ENCODE results near the gene GJA3. TPM values are rescaled to one million over a fixed set of nuclear protein-coding genes. Genes with fewer than 3 reads are reported as not detected.

The GJA3 gene
- total and polyA plus RNA-seq, 2 donors (not counting 3 experiments of a cell fraction or from before 2014, with no cell fraction given), result not detected

GRCh38 chr13:20186771-20187170 lies 25.9 kb upstream of the GJA3 start:
- dilution Hi-C loops (cut with MboI; ENCODE audit: extremely low pct_ligation_motif_present, low sequenced_read_pairs), result no loop called here

GRCh38 chr13:20185366-20186056 lies 24.7 kb upstream of the GJA3 start:
- DNase-seq (ENCODE audit: low read depth, low spot score) (no peak), FAIRE-seq (no peak)
- no peak overlapping the region for H3K27ac ChIP-seq (ENCODE audit: insufficient read depth, low read depth, low read length)
- dilution Hi-C loops (cut with MboI; ENCODE audit: extremely low pct_ligation_motif_present, low sequenced_read_pairs), result no loop called here
- no peaks in the 10 kb centered on the region for H3K9me1 ChIP-seq (replicated peaks; ENCODE audit: control insufficient read depth, extremely low read depth, insufficient read depth, low read length)
- no peak overlapping the region for H3K9ac ChIP-seq (replicated peaks; ENCODE audit: extremely low read depth, insufficient read depth, low read length)
- BruUV-seq (replicated peaks), result no TSS peak
- POLR2A ChIA-PET, result no interaction called here
- H3K36me3 ChIP-seq (ENCODE audit: control insufficient read depth in 2 of 2, extremely low read depth in 1 of 2, insufficient read depth in 2 of 2, low read length in 2 of 2), result no peaks in the 10 kb centered on the region
- intact Hi-C loops (cut with micrococcal nuclease), result no loop called here
- no peaks in the 10 kb centered on the region for H3K79me2 ChIP-seq (ENCODE audit: control insufficient read depth, insufficient read depth, low read length)
- H3K4me3 ChIP-seq (replicated peaks in 1 of 3; ENCODE audit: insufficient read depth in 1 of 3, low read depth in 1 of 3, low read length in 3 of 3), result no peak overlapping the region
- no peak overlapping the region for H3K4me2 ChIP-seq (ENCODE audit: insufficient read depth, low read length)
- no peaks in the 10 kb centered on the region for H3K4me1 ChIP-seq (ENCODE audit: control insufficient read depth, extremely low read depth, insufficient read depth, low read length)
- H4K20me1 ChIP-seq (replicated peaks; ENCODE audit: control insufficient read depth, extremely low read depth, insufficient read depth, low read length), result no peaks in the 10 kb centered on the region
- peaks cover 29 to 39% of the 10 kb centered on the region in 2 experiments for H3K27me3 ChIP-seq (ENCODE audit: control insufficient read depth in 2 of 2, insufficient read depth in 2 of 2, low read length in 2 of 2)
- CTCF ChIA-PET, result interaction anchor here (1.2 to 2.0 kb wide), 3 partner anchors 9 to 739 kb away, joined by 4 to 17 read pairs (median 9); no protein-coding TSS in a partner anchor
- H3K9me3 ChIP-seq (replicated peaks; ENCODE audit: control insufficient read depth, insufficient read depth, low read length), result no peaks in the 10 kb centered on the region
- no peak overlapping the region for H2AFZ ChIP-seq (ENCODE audit: low read depth, low read length)
- TF ChIP-seq CTCF (IDR thresholded peaks at IDR 0.05; ENCODE audit: extremely low read depth in 1 of 2, insufficient read depth in 1 of 2, low read depth in 1 of 2, low read length in 2 of 2), result no peak
- no peak for TF ChIP-seq JUN (IDR thresholded peaks at IDR 0.05; ENCODE audit: borderline replicate concordance, insufficient read depth, insufficient read length, low read depth)
- no peak for TF ChIP-seq FOS (IDR thresholded peaks at IDR 0.05; ENCODE audit: borderline replicate concordance, insufficient read depth, low read length)
- no peak for TF ChIP-seq EZH2 (IDR thresholded peaks at IDR 0.05; ENCODE audit: borderline replicate concordance, low read depth, low read length, severe bottlenecking)
- TF ChIP-seq MAX (IDR thresholded peaks at IDR 0.05; ENCODE audit: insufficient read depth, insufficient read length), result no peak
- no peak for TF ChIP-seq POLR2AphosphoS5 (IDR thresholded peaks at IDR 0.05; ENCODE audit: insufficient read depth, low read depth, low read length)
- TF ChIP-seq GATA2 (IDR thresholded peaks at IDR 0.05; ENCODE audit: insufficient read depth, insufficient read length, low read depth, low read length), result no peak
- TF ChIP-seq POLR2A (IDR thresholded peaks at IDR 0.05; ENCODE audit: low read depth, low read length), result no peak
- TF ChIP-seq MYC (IDR thresholded peaks at IDR 0.05; ENCODE audit: low read depth, low read length), result no peak

More at GRCh38 chr13:20186771-20187170, 25.9 kb upstream of the GJA3 start:
- H3K9me1 ChIP-seq (replicated peaks; ENCODE audit: control insufficient read depth, extremely low read depth, insufficient read depth, low read length), result no peaks in the 10 kb centered on the region
- POLR2A ChIA-PET, result no interaction called here
- DNase-seq (ENCODE audit: low read depth, low spot score) (no peak), FAIRE-seq (no peak)
- no peaks in the 10 kb centered on the region for H3K4me1 ChIP-seq (ENCODE audit: control insufficient read depth, extremely low read depth, insufficient read depth, low read length)
- peaks cover 40 to 47% of the 10 kb centered on the region in 2 experiments for H3K27me3 ChIP-seq (ENCODE audit: control insufficient read depth in 2 of 2, insufficient read depth in 2 of 2, low read length in 2 of 2)
- no peak overlapping the region for H3K27ac ChIP-seq (ENCODE audit: insufficient read depth, low read depth, low read length)
- H2AFZ ChIP-seq (ENCODE audit: low read depth, low read length), result no peak overlapping the region
- TF ChIP-seq FOS (IDR thresholded peaks at IDR 0.05; ENCODE audit: borderline replicate concordance, insufficient read depth, low read length) (no peak), POLR2AphosphoS5 (IDR thresholded peaks at IDR 0.05; ENCODE audit: insufficient read depth, low read depth, low read length) (no peak), MAX (IDR thresholded peaks at IDR 0.05; ENCODE audit: insufficient read depth, insufficient read length) (no peak)
- H4K20me1 ChIP-seq (replicated peaks; ENCODE audit: control insufficient read depth, extremely low read depth, insufficient read depth, low read length), result no peaks in the 10 kb centered on the region
- H3K4me3 ChIP-seq (replicated peaks in 1 of 3; ENCODE audit: insufficient read depth in 1 of 3, low read depth in 1 of 3, low read length in 3 of 3), result no peak overlapping the region
- H3K36me3 ChIP-seq (ENCODE audit: control insufficient read depth in 2 of 2, extremely low read depth in 1 of 2, insufficient read depth in 2 of 2, low read length in 2 of 2), result no peaks in the 10 kb centered on the region
- no peak overlapping the region for H3K9ac ChIP-seq (replicated peaks; ENCODE audit: extremely low read depth, insufficient read depth, low read length)
- no TSS peak for BruUV-seq (replicated peaks)
- intact Hi-C loops (cut with micrococcal nuclease), result no loop called here
- no peak overlapping the region for H3K4me2 ChIP-seq (ENCODE audit: insufficient read depth, low read length)
- H3K9me3 ChIP-seq (replicated peaks; ENCODE audit: control insufficient read depth, insufficient read depth, low read length), result no peaks in the 10 kb centered on the region
- CTCF ChIA-PET, result interaction anchor here (2.0 kb wide), 1 partner anchor 10 kb away, joined by 17 read pairs; no protein-coding TSS in a partner anchor
- H3K79me2 ChIP-seq (ENCODE audit: control insufficient read depth, insufficient read depth, low read length), result no peaks in the 10 kb centered on the region

All from endothelial cell of umbilical vein (primary cell).